GM12801 (cell line): Measurements from ENCODE around the gene NINL.

Experiments used
- CTCF ChIP-seq: IDR thresholded peaks from one replicate; pipeline ENCODE4 v1.5.1; 2011; ENCODE audit warnings: control low read depth; ENCODE audit not compliant: insufficient read length; ENCODE audit errors: extremely low read depth

The NINL gene

GRCh38 chr20:25623225-25623735, 37.9 kb upstream of the NINL start:
- no peak for TF ChIP-seq CTCF

- TF ChIP-seq CTCF, result no peak
These were observed 37.3 kb upstream of the NINL start for GRCh38 chr20:25622450-25623224.

- no peak for TF ChIP-seq CTCF
These were observed 36.7 kb upstream of the NINL start for GRCh38 chr20:25622049-25622448.

- TF ChIP-seq CTCF, result no peak
These were observed 34.2 kb upstream of the NINL start for GRCh38 chr20:25619514-25619913.

- TF ChIP-seq CTCF, result no peak
These were observed 23.4 kb upstream of the NINL start for GRCh38 chr20:25608774-25609173.

GRCh38 chr20:25606094-25606695, 20.9 kb upstream of the NINL start:
- TF ChIP-seq CTCF, result no peak

GRCh38 chr20:25605148-25605547, 19.8 kb upstream of the NINL start:
- TF ChIP-seq CTCF, result no peak
